ENCODE data around the gene PADI2. TPM values are rescaled to one million over a fixed set of nuclear protein-coding genes. Genes with fewer than 3 reads are reported as not detected.

Gene PADI2
- 0.09 TPM in 1 of 2 replicates, not detected in the other for total RNA-seq

GRCh38 chr1:17119076-17119772 is at the start of gene PADI2:
PADI2 (minus strand) TSS chr1:17119451; CDS start chr1:17119371, 80 bp downstream.

GRCh38 chr1:17053685-17054410 is 65.4 kb downstream of the PADI2 start, which contains the start of gene SDHB:
SDHB (minus strand) TSS chr1:17054032; CDS start chr1:17054019, 13 bp downstream.

Other genes with a start within 250 kb of the PADI2 start
- gene RNU1-2, start 223.5 kb downstream of the PADI2 start, total RNA-seq, result 2,114 and 10,807 TPM in 2 replicates
- 16.5 and 36.1 TPM in 2 replicates for gene CROCC, start 197.5 kb downstream of the PADI2 start, total RNA-seq
- 16.1 and 22.1 TPM in 2 replicates for gene MFAP2, start 138.8 kb downstream of the PADI2 start, total RNA-seq
- gene ATP13A2, start 107.5 kb downstream of the PADI2 start, total RNA-seq, result 9.0 and 12.3 TPM in 2 replicates
- gene SDHB, start 65.4 kb downstream of the PADI2 start, total RNA-seq, result 122 and 134 TPM in 2 replicates
- 0.09 TPM in 1 of 2 replicates, not detected in the other for gene PADI1, start 85.7 kb upstream of the PADI2 start, total RNA-seq
- not detected in 2 replicates for gene PADI3, start 129.6 kb upstream of the PADI2 start, total RNA-seq
- gene PADI4, start 188.7 kb upstream of the PADI2 start, total RNA-seq, result not detected in 2 replicates

All from bronchial smooth muscle cell (primary cell).